ENCODE results near the gene DEDD.

DNA sequence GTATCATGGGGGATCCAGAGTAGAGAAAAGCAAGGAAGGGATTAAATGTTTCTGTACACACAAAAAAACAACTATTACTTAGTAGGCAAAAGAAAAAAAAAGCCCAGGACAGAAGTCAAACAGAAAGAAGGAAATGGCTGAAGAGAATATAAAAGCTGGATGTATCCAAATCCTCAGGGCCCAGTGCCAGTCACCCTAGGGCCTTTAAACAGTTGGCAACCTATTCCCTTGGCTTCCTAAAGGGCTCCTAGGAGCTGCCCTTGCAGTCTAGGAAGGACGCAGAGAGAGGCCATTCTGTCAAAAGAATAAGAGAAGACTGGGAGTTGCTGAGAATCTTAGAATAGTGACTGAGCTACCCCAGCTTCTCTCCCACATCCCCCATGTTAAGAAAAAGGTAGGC, 39.9 kb upstream of the DEDD start:
- TF ChIP-seq, protein P1, sequence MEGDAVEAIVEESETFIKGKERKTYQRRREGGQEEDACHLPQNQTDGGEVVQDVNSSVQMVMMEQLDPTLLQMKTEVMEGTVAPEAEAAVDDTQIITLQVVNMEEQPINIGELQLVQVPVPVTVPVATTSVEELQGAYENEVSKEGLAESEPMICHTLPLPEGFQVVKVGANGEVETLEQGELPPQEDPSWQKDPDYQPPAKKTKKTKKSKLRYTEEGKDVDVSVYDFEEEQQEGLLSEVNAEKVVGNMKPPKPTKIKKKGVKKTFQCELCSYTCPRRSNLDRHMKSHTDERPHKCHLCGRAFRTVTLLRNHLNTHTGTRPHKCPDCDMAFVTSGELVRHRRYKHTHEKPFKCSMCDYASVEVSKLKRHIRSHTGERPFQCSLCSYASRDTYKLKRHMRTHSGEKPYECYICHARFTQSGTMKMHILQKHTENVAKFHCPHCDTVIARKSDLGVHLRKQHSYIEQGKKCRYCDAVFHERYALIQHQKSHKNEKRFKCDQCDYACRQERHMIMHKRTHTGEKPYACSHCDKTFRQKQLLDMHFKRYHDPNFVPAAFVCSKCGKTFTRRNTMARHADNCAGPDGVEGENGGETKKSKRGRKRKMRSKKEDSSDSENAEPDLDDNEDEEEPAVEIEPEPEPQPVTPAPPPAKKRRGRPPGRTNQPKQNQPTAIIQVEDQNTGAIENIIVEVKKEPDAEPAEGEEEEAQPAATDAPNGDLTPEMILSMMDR (IDR thresholded peaks at IDR 0.05), result no peak
- TF ChIP-seq ZFX (IDR thresholded peaks at IDR 0.05; ENCODE audit: borderline replicate concordance), result no peak
